ENCODE results near the gene TUBA4A.

GRCh38 chr2:219229305-219230058 lies 24.2 kb downstream of the TUBA4A start, which contains the start of the genes ANKZF1 and ATG9A:
- TF ChIP-seq CTCF (IDR thresholded peaks at IDR 0.05): no peak
- TF ChIP-seq POLR2A (IDR thresholded peaks at IDR 0.05): peak in 2 of 4 donors; percentile 32 to 79

All from stomach (tissue), 4 donors.